Activated CD4-positive, alpha-beta T cell treated with anti-CD3 and anti-CD28 coated beads, Interleukin-2, Interleukin-4, amounts not matched to agents 100 ng/mL and 50 ng/mL, durations not matched to agents 16 hours and 8 hours (primary cell): ENCODE results near the gene PTPN21.
A peak's percentile ranks its signal among the peaks of the same experiment; 100 is the strongest.

Source experiments
- DNase-seq: peaks from one replicate; pipeline ENCODE4 v3.0.0-alpha.2; 2020; ENCODE audit warnings: low spot score

Gene PTPN21

GRCh38 chr14:88468406-88468805 is 86.4 kb downstream of the PTPN21 start:
- DNase-seq: no peak

GRCh38 chr14:88463318-88463717 is 91.5 kb downstream of the PTPN21 start:
- DNase-seq: peak; percentile 30

GRCh38 chr14:88454886-88455285 is 99.9 kb downstream of the PTPN21 start:
- no peak for DNase-seq

GRCh38 chr14:88452231-88452630 is 102.6 kb downstream of the PTPN21 start:
- DNase-seq: no peak

GRCh38 chr14:88439088-88439487 is 115.7 kb downstream of the PTPN21 start:
- no peak for DNase-seq

- no peak for DNase-seq
Measured at GRCh38 chr14:88437658-88438057, 117.1 kb downstream of the PTPN21 start.

GRCh38 chr14:88430976-88431375 is 123.8 kb downstream of the PTPN21 start:
- DNase-seq: no peak

- no peak for DNase-seq
Measured at GRCh38 chr14:88426271-88426670, 128.5 kb downstream of the PTPN21 start.

- DNase-seq: no peak
Measured at GRCh38 chr14:88424573-88424972, 130.2 kb downstream of the PTPN21 start.

- no peak for DNase-seq
Measured at GRCh38 chr14:88422919-88423650, 131.7 kb downstream of the PTPN21 start.

GRCh38 chr14:88422047-88422446 is 132.8 kb downstream of the PTPN21 start:
- no peak for DNase-seq

GRCh38 chr14:88421286-88421685 is 133.5 kb downstream of the PTPN21 start:
- no peak for DNase-seq

- no peak for DNase-seq
Measured at GRCh38 chr14:88420187-88420586, 134.6 kb downstream of the PTPN21 start.

GRCh38 chr14:88417594-88417993 is 137.2 kb downstream of the PTPN21 start:
- no peak for DNase-seq
